Stimulated activated CD4-positive, alpha-beta T cell treated with anti-CD3 and anti-CD28 coated beads, Interleukin-1b, Interleukin-23, amount 100 ng/mL, for 4 hours (primary cell): ENCODE measurements around the gene WSB1.

Source experiments
- DNase-seq, 2 donors: peaks; one replicate each; pipeline ENCODE4 v3.0.0-alpha.2; 2020; ENCODE audit warnings: low read depth in 2 of 2

The WSB1 gene

DNA sequence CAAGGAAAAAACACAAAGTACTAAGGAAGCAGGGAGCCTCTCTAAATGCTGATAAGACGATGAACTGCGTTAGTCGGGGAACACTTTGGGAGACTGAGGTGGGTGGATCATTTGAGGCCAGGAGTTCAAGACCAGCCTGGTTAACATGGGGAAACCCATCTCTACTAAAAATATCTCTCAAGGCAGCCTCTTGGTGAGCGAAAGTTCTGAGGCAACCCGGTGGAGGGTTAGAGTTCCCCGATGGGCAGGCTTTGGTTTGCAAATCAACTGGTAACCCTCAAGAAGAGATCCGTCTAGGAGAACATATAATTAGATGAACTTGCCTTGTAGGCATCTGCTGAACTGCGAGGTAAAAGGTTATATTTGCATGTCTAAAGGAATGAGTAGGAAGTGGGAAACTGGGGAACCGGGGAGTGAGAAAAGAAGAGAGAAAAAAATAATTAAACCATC is 44.6 kb downstream of the WSB1 start:
- no peak for DNase-seq

DNA sequence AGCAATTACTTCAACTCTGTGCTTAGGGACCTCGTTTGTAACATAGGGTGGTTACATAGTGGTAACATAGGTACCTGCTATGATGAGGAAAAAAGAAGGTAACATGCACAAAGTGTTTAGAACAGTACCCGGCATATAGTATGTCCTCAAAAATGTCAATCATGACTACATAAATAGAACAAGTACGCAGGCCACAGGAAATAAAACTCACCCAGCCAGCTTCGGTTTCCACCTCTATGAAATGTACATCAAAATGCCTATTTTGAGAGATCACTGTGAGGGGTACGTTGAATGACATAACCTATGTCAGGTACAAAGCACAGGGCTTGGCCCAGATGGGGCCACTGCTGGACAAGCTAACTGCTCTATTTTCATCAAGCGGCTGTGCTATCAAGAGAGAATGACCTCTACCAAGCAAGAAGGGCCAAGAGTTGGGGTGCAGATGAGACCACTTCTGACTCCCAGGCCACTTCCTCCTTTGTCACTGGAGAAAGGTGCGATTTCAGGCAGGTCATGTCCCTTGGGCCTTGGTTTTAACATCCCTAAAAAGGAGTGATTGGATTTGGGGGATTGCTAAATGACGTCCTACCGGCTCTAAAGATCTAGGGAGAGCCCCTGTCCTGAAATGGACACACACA is 45.4 kb downstream of the WSB1 start:
- no peak for DNase-seq

DNA sequence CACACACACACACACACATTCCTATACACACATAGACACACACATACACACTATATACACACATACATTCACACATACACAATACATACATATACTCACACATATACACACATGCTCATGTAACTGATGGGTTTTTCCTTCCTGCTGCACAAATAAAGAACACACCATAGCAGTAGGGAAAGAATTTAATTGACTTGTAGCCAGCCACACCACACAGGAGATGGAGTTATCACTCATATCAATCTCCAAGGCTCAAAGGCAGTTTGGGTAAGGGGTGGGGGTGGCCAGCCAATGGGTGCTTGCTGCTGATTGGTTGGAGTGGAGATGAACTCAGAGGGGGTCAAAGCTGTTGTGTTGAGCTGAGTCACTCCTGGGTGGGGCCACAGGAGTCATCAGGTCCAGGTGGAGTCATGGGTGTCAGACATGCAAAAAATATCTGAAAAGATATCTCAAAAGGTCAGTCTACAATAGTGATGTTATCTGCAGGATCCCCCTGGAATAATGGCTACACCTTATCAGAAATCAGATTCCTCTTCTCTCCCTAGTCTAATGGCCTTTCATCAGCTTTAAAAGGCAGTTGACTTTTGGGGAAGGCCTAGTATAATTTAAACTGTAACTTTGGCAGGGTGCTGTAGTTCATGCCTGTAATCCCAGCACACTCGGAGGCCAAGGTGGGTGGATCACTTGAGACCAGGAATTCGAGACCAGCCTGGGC is 46.1 kb downstream of the WSB1 start:
- DNase-seq, result no peak

DNA sequence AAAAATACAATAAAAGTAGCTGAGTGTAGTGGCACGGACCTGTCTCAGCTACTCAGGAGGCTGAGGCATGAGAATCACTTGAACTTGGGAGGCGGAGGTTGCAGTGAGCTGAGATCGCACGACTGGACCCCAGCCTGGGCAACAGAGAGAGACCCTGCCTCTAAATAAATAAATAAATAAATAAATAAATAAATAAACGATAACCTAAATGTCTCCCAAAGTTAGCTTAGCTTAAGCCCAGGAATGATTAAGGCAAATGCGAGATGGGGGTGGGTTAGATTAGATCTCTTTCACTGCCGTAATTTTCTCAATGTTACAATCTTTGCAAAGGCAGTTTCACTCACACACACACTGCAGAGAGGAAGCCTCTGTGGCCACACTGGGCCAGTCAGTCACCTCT is 46.7 kb downstream of the WSB1 start:
- no peak for DNase-seq

DNA sequence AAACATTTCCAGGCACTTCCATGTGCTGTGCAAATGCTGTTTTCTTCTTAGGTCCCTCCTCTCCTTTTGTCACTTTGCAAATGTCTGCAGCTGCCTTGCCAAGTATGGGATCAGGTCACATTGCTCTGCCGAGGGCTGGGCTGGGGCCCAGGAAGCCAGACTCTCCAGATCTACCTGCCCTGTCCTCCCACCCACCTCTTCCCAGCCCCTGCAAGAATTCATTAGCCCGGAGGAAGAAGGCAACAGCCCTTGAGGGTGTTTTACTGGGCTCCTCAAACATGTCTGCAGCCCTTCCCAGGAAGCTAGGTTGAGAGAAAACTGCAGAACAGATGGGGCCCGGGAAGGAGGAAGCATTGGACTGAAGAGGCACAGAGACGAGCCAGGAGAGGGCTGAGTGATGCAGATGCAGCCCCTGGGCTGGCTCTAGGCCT is 47.1 kb downstream of the WSB1 start:
- DNase-seq, result no peak

DNA sequence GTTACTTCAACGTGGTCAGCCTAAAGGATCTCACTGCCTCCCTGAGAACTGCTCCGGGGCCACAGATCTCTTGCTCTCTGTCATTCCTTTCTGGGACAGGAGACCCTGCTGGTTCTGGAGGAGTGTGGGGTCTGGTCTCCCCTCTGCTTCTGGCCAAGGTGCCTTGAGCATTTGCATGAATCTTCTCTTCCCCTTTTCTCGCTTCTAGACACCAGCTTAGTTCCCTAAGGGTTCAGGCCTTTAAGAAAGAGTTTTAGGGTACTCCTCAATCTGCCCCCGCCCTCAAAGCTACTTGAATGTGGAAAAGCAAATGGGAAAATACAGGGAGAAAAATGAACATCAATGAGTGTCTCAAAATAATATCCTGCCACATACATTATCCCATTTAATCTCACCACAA is 48.1 kb downstream of the WSB1 start:
- no peak for DNase-seq

DNA sequence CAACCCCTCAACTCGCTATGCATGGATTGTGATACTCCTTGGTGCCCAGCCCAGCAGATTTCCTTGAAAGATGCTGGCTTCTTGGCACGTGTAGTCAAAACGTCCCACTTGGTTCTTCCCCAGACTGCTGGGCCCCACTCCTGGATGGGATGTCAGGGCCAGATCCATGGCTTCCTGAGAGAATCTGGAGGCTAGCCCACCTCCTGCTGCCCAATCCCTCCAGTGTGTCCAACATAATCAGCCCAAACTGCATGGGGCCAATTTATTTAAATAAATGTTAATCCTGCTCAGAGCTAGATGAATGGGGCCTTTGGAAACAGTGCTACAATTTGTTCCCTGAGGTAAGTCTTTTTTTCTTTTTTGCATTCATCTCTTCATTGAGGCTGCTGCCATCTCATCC is 49.4 kb downstream of the WSB1 start:
- no peak for DNase-seq

DNA sequence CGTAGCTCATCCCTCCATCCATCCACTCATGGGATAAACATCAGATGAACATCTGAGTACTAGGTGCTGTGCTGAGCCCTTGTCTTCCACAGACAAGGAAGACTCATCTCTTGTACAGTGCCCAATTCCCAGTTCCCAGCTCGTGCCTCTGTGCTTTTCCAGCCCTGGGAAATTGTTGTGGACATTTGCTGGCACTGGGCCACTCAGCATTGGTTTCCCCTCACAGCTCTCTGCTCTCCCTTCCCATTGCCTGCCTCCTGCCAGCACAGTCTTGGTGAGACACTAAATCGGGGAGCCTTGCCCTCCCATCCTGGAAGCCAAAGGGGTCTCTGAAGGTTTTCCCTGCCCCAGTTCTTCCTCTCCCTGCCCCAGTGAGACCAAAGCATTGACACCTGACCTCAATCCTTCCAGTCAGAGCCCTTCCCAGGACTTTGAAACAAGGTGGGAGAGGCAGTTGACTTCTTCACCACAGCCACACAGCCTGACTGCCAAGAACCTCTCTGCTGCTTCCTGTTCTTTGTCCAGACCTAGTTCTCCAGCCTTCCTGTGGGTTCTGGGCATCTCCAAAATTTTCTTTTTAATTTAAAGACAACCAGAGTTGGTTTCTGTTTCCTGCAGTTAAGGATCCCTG is 50.2 kb downstream of the WSB1 start:
- no peak for DNase-seq

DNA sequence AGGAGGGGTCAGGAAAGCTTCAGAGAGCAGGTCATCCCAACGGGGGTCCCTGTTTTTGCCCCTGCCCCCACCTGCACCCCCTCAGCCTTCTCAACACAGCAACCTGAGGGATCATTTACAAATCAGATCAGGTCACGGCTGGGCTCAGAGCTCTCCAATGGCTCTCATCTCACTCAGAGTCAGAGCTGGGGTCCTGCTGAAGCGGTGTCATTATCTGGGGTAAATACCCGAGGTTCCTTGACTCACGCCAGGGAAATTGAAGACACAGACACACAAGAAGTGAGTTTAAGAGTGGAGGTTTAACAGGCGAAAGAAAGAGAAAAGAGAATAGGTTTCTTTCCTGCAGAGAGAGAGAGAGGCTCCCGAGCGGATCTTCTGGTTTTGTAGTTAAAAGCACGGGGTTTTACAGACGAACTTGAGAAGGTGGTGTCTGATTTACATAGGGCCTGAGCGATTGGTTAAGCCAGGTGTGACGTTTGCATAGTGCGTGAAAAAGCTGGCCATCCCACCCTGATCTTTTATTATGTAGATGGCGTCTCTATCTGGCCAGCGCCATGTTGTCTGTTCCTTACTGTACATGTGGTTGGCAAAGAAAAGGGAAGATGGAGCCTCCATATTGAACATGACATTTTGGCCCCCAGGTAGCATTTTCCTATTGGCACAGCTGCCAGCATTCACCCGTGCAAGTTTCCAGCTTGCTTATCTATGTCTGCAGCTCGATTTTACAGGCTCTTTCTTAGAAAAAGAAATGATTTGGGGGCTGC is 51.4 kb downstream of the WSB1 start:
- DNase-seq, result no peak

DNA sequence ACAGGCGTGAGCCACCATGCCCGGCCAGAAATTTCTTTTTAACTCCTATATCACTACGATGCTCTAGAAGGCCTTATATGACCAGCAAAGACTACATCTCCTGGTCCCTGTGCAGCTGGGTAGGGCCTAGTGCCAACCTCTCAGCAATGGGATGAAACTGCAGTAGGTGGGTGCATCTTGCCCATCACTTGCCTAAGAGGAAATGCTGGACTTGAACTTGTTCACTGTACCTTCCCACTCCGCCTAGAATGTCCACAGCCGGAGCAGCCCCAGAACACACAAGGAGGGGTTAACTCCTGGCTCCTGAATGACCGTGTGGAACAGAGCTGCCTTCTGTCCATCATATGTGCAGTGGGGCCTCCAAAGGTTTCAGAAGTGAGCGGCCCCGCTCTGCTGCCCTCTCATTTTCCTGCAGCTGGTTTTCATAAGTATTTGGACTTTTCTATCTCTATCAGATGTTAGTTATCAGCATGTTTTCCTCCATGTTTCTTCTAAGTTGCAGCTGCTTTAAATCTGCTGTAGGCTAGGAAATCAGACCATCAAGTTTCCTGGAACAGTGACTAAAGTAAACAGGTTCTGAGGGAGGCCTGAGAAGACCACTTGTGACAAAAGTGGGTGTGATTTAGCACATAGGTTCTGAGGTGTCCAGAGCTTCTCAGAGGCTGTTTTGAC is 52.5 kb downstream of the WSB1 start:
- DNase-seq, result no peak

DNA sequence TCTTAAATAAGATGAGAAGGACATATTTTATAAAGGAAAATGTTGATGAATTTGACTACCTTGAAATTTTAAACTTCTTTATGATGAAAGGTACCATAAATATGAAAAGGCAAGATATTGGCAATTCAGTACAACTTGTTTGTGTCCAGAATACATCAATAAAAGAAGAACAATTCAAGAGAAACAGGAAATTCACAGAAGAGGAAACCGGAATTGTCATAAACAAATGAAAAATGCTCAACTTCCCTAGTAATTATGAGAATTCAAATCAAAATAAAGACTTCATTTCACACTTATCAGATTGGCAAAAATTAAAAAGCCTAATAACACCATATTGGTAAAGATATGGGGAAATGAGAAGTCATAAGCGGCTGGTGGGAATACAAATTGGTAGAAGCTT is 54.3 kb downstream of the WSB1 start:
- no peak for DNase-seq

DNA sequence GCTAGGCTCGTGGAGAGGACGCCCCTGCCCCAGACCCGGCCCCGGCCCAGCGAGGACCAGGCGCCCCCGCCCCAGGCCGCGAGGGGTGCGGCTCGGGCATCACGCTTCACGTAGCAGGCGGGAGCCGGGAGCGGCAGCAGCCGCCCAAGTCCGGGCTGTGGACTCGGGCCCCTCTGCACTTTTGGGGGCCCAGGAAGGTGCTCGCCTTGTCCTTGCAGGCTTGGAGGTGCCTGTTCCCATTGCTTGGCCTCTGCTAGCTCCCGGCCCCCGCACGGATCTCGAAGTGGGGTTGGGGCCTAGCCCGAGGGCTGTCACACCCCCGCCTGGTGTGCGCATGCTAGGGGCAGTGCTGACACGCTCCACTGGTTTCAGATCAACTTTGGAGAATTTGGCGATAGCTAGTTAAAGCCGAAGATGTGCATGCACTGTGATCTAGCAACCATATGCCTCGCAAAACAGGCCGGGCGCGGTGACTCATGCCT is 55.7 kb downstream of the WSB1 start:
- DNase-seq, result no peak

DNA sequence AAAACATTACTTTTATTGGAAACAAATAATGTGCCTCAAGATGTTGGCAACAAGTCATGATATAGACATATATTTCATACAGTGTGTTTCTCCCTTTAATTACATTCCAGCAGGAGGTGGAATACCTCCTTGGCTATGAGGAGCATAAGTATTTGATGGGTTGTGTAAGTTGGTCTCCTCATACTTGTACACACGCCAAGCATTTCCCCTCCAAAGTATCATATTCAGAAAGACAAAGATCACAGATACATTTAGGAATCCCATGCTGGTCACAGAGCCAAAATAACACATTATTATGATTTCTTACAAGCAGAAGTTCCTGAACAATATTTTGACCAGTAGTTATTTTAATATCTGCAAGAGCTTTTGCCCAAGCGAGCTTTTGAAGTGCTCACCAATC is 57.8 kb downstream of the WSB1 start:
- DNase-seq, result no peak

DNA sequence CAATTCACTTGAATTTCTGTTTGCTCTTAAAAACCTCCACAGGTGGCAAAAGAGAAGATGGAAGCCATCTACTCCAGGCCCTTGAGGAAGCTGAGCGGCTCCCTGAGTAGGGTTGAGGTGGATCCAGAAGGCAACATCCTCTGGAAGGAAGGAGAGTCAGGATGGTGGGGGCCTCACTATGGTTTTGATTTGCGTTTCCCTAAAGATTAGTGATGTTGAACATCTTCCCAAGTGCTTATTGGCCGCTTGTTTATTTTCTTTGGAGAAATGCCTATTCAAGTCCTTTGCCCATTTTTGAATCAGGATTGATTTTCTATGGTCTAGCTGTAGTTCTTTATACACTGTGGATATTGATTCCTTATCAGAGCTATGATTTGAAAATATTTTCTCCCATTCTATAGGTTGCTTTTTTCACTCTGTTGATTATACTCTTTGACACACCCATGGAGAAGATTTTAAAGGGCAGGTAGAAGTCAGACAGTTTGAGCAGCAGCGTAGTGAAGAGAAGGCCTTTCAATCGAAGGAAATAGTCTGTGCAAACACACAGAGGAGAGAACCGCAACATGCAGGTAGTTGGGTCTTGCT is 58.6 kb downstream of the WSB1 start:
- DNase-seq, result no peak

DNA sequence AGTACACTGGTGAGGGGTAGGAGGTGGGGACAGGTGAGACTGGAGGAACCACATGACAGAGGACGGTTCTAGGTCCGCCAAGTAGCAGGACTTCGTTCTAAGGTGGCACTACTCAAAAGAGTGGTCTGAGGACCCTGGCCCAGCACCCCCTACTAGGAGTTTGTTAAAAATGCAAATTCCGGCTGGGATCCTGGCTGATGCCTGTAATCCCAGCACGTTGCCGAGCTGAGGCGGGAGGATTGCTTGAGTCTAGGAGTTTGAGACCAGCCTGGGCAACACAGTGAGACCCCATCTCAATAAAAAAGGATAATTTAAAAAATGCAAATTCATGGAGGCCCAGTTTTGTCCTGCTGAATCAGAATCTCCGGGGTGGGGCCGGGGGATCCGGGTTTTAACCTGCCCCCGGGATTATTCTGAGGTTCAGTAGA is 59.1 kb downstream of the WSB1 start:
- DNase-seq, result no peak

DNA sequence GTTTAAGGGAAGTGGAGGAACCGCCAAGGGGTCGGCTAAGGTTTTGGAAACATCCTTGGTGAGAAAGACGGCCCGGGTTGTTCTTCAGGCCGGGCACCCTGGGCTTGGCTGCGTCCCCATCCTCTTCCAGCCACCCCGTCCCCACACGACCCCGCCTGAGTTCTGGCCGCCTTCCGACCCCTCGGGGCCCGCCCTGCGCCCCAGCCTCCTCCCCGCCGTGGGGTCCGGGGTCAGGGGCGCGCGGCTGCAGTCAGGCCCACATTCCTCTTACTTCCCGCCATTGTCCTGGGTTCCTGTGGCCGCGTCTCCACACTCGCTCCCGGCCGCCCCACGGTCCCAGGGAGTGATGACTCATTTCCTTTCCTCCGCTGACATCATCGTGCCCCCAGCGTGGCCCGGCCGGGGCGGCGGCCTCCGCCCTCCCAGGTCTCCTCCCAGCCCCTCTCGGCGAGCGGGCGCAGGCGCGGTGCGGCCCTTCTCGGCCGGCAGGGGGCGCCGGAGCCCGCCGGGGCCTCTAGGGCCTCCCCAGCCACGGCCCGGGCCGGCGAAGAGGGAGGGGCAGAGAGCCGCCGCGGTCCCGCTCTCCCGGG is 59.6 kb downstream of the WSB1 start:
- peak; percentile 81 to 85 for DNase-seq

DNA sequence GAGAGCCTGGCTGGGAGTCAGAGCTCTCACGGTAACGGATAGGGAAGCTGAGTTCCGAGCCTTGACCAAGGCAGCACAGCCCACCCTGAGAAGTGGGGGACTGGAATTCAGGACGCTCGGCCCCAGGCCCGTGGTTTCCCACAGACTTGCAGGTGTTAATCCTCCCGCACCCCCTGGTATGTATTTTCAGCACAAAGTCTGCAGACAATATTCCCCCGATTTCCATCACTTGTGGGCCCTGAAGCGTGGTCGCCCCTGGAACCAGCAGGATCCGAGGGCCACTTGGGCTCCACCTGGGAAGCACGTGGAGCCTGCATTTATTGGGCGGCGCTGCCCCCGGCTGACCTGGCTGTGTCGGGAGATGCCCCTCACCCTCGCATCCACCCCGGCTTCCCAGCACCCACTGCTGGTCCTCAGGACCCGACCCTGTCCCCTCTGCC is 60.2 kb downstream of the WSB1 start:
- DNase-seq, result no peak

DNA sequence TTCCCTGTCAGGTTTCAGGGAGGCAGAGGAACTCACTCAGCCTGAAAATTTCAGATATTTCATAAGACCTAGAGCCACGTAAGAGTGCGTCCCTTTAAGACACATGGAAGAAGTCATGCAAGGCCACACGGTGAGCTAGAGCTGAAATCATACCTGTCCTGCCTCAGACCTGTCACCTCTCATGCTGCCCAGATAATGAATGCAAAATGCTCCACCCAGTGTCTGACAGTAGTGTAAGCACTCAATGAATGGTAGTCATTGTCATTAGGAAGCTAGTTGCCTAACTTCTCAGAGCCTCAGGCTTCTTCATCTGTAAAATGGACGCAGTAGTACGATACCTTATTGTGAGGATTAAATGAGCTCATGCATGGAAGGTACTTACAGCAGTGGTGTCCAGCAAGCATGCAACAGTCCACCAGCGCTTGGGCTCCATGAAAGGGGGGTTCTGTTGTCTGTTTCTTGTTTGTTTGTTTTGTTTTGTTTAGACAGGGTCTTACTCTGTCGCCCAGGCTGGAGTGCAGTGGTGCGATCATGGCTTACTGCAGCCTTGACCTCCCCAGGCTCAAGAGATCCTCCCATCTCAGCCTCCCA is 60.7 kb downstream of the WSB1 start:
- no peak for DNase-seq

DNA sequence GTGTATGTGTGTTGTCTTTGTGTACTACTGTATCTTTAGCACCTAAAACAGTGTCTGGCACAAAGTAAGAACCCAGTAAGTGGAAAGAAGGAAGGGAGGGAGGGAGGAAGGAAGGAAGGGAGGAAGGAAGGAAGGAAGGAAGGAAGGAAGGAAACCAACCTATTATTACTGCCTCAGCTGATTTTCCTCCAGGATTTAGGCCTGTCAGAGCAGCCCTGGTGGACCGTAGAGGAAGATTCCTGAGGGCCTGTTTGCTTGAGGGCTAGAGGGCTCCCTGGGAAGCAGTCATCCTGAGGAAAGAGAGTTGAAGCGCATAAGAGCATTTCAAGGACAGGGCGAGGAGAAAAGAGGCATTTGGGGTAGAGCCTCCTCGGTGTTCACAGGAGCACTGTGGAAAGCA is 61.5 kb downstream of the WSB1 start:
- no peak for DNase-seq

DNA sequence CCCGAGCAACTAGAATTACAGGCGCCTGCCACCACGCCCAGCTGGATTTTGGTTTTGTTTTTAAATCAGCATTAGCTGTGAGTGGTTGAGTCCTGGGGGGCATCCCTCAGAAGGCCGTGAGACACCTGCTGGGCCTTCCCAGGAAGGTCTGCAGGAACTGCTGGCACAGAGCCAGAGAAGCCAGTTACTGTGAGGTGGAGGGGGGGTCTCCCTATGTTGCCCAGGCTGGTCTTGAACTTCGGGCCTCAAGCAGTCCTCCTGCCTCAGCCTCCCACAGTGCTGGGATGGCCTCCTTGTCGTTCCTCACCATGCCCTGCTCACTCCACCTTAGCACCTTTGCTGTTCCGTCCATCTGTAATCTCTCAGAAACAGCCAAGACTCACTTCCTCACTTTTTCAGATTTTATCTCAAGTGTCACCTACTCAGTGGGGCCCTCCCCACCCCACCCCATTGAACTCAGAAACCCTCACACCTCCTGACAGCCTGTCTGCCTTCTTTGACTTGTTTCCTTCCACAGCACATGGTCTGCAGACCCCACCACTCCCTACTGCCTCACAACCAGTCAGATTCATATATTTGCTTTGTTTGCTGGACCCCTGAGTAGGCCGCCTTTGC is 62.3 kb downstream of the WSB1 start:
- DNase-seq, result no peak
